ENCODE results near the gene NCAM1.

NCAM1 gene

GRCh38 chr11:112946866-112947265 lies 14.4 kb upstream of the NCAM1 start:
- H3K79me1 ChIP-seq (ENCODE audit: low read length): no peaks in the 10 kb centered on the region
- no peak overlapping the region for H2BK5ac ChIP-seq (ENCODE audit: low read length)
- no peak overlapping the region for H2BK15ac ChIP-seq (replicated peaks; ENCODE audit: low read depth)
- H3K4me2 ChIP-seq (ENCODE audit: low read length): no peak overlapping the region
- no peak overlapping the region for H3K56ac ChIP-seq (ENCODE audit: low read length)
- WGBS (ENCODE audit: extremely low coverage, insufficient coverage, low lambda C conversion rate): no CpG with 5 or more reads among the region's 3 CpGs
- H3K36me3 ChIP-seq (ENCODE audit: control insufficient read depth, insufficient read depth, low read length): no peaks in the 10 kb centered on the region
- H4K8ac ChIP-seq (ENCODE audit: low read depth, low read length): no peak overlapping the region
- H3K18ac ChIP-seq (ENCODE audit: low read length): no peak overlapping the region
- no peaks in the 10 kb centered on the region for H3K27me3 ChIP-seq (ENCODE audit: insufficient read depth, low read length, poor library complexity)
- no peak overlapping the region for H3K4ac ChIP-seq (ENCODE audit: low read depth, low read length)
- H3K4me1 ChIP-seq (ENCODE audit: control insufficient read depth, low read depth, low read length): no peaks in the 10 kb centered on the region
- H3K4me3 ChIP-seq (ENCODE audit: low read length): no peak overlapping the region
- H2AK5ac ChIP-seq (ENCODE audit: low read length): no peak overlapping the region
- no peak overlapping the region for H4K5ac ChIP-seq (ENCODE audit: low read length)
- no peak overlapping the region for H2BK120ac ChIP-seq (ENCODE audit: low read depth, low read length)
- no peaks in the 10 kb centered on the region for H3K79me2 ChIP-seq (ENCODE audit: control insufficient read depth, insufficient read depth, low read length)
- H3K23ac ChIP-seq (ENCODE audit: low read length): no peak overlapping the region
- DNase-seq: no peak
- H3K9ac ChIP-seq (ENCODE audit: low read length): no peak overlapping the region
- no peak overlapping the region for H3K27ac ChIP-seq (ENCODE audit: low read depth, low read length)

- WGBS (ENCODE audit: extremely low coverage, insufficient coverage, low lambda C conversion rate): no CpG with 5 or more reads among the region's 6 CpGs
- no peak overlapping the region for H2BK15ac ChIP-seq (replicated peaks; ENCODE audit: low read depth)
Observed at GRCh38 chr11:112949781-112950575, 11.2 kb upstream of the NCAM1 start.

GRCh38 chr11:112958670-112959069 lies 2.5 kb upstream of the NCAM1 start:
- H2AK5ac ChIP-seq (ENCODE audit: low read length): no peak overlapping the region
- no peaks in the 10 kb centered on the region for H3K79me2 ChIP-seq (ENCODE audit: control insufficient read depth, insufficient read depth, low read length)
- H2BK120ac ChIP-seq (ENCODE audit: low read depth, low read length): no peak overlapping the region
- H3K4me3 ChIP-seq (ENCODE audit: low read length): no peak overlapping the region
- peak; percentile 39 for DNase-seq
- no peak overlapping the region for H2BK5ac ChIP-seq (ENCODE audit: low read length)
- peaks cover 2% of the 10 kb centered on the region for H3K4me1 ChIP-seq (ENCODE audit: control insufficient read depth, low read depth, low read length)
- H2BK15ac ChIP-seq (replicated peaks; ENCODE audit: low read depth): no peak overlapping the region
- H3K4me2 ChIP-seq (ENCODE audit: low read length): no peak overlapping the region
- no peak overlapping the region for H4K8ac ChIP-seq (ENCODE audit: low read depth, low read length)
- peaks cover 6% of the 10 kb centered on the region for H3K27me3 ChIP-seq (ENCODE audit: insufficient read depth, low read length, poor library complexity)
- no peak overlapping the region for H3K18ac ChIP-seq (ENCODE audit: low read length)
- no peak overlapping the region for H3K9ac ChIP-seq (ENCODE audit: low read length)
- no peak overlapping the region for H3K27ac ChIP-seq (ENCODE audit: low read depth, low read length)
- no peak overlapping the region for H3K23ac ChIP-seq (ENCODE audit: low read length)
- no CpG with 5 or more reads among the region's 4 CpGs for WGBS (ENCODE audit: extremely low coverage, insufficient coverage, low lambda C conversion rate)
- H3K36me3 ChIP-seq (ENCODE audit: control insufficient read depth, insufficient read depth, low read length): no peaks in the 10 kb centered on the region
- no peak overlapping the region for H4K5ac ChIP-seq (ENCODE audit: low read length)
- no peaks in the 10 kb centered on the region for H3K79me1 ChIP-seq (ENCODE audit: low read length)
- H3K56ac ChIP-seq (ENCODE audit: low read length): no peak overlapping the region
- no peak overlapping the region for H3K4ac ChIP-seq (ENCODE audit: low read depth, low read length)

More at GRCh38 chr11:112949781-112950575, 11.2 kb upstream of the NCAM1 start:
- no peaks in the 10 kb centered on the region for H3K79me2 ChIP-seq (ENCODE audit: control insufficient read depth, insufficient read depth, low read length)
- no peak overlapping the region for H2BK5ac ChIP-seq (ENCODE audit: low read length)
- no peak overlapping the region for H3K4ac ChIP-seq (ENCODE audit: low read depth, low read length)
- H3K27me3 ChIP-seq (ENCODE audit: insufficient read depth, low read length, poor library complexity): no peaks in the 10 kb centered on the region
- H2AK5ac ChIP-seq (ENCODE audit: low read length): no peak overlapping the region
- H3K4me2 ChIP-seq (ENCODE audit: low read length): no peak overlapping the region
- H4K8ac ChIP-seq (ENCODE audit: low read depth, low read length): no peak overlapping the region
- H3K4me1 ChIP-seq (ENCODE audit: control insufficient read depth, low read depth, low read length): no peaks in the 10 kb centered on the region
- H3K79me1 ChIP-seq (ENCODE audit: low read length): no peaks in the 10 kb centered on the region
- DNase-seq: no peak
- no peak overlapping the region for H3K4me3 ChIP-seq (ENCODE audit: low read length)
- H3K36me3 ChIP-seq (ENCODE audit: control insufficient read depth, insufficient read depth, low read length): no peaks in the 10 kb centered on the region
- no peak overlapping the region for H3K9ac ChIP-seq (ENCODE audit: low read length)
- H4K5ac ChIP-seq (ENCODE audit: low read length): no peak overlapping the region
- no peak overlapping the region for H3K27ac ChIP-seq (ENCODE audit: low read depth, low read length)
- H3K18ac ChIP-seq (ENCODE audit: low read length): no peak overlapping the region
- no peak overlapping the region for H2BK120ac ChIP-seq (ENCODE audit: low read depth, low read length)
- H3K56ac ChIP-seq (ENCODE audit: low read length): no peak overlapping the region
- no peak overlapping the region for H3K23ac ChIP-seq (ENCODE audit: low read length)

- no CpG with 5 or more reads among the region's 82 CpGs for WGBS (ENCODE audit: extremely low coverage, insufficient coverage, low lambda C conversion rate)
- Histone ChIP-seq H2BK5ac (ENCODE audit: low read length) (no peak overlapping the region), H3K79me1 (ENCODE audit: low read length) (no peaks in the 10 kb centered on the region), H3K4ac (ENCODE audit: low read depth, low read length) (no peak overlapping the region), H3K4me3 (ENCODE audit: low read length) (peak overlapping the region; percentile 65), H3K4me1 (ENCODE audit: control insufficient read depth, low read depth, low read length) (peaks cover 2% of the 10 kb centered on the region), H3K9ac (ENCODE audit: low read length) (peak overlapping the region; percentile 60), H3K27ac (ENCODE audit: low read depth, low read length) (no peak overlapping the region), H3K27me3 (ENCODE audit: insufficient read depth, low read length, poor library complexity) (peaks cover 6% of the 10 kb centered on the region), H3K4me2 (ENCODE audit: low read length) (peak overlapping the region; percentile 98), H3K23ac (ENCODE audit: low read length) (no peak overlapping the region), H4K8ac (ENCODE audit: low read depth, low read length) (no peak overlapping the region), H3K18ac (ENCODE audit: low read length) (no peak overlapping the region), H3K36me3 (ENCODE audit: control insufficient read depth, insufficient read depth, low read length) (no peaks in the 10 kb centered on the region), H3K56ac (ENCODE audit: low read length) (peak overlapping the region; percentile 76), H2BK120ac (ENCODE audit: low read depth, low read length) (no peak overlapping the region), H2AK5ac (ENCODE audit: low read length) (no peak overlapping the region), H3K79me2 (ENCODE audit: control insufficient read depth, insufficient read depth, low read length) (no peaks in the 10 kb centered on the region), H4K5ac (ENCODE audit: low read length) (no peak overlapping the region), H2BK15ac (replicated peaks; ENCODE audit: low read depth) (no peak overlapping the region)
- peak; percentile 30 for DNase-seq
Observed at GRCh38 chr11:112961751-112962578, 745 bp downstream of the NCAM1 start.

- Histone ChIP-seq H3K56ac (ENCODE audit: low read length) (peak overlapping the region; percentile 61), H3K79me1 (ENCODE audit: low read length) (no peaks in the 10 kb centered on the region), H3K4me3 (ENCODE audit: low read length) (peak overlapping the region; percentile 65), H2BK120ac (ENCODE audit: low read depth, low read length) (no peak overlapping the region), H3K23ac (ENCODE audit: low read length) (no peak overlapping the region), H3K4me1 (ENCODE audit: control insufficient read depth, low read depth, low read length) (peaks cover 2% of the 10 kb centered on the region), H3K4ac (ENCODE audit: low read depth, low read length) (no peak overlapping the region), H4K8ac (ENCODE audit: low read depth, low read length) (no peak overlapping the region), H3K4me2 (ENCODE audit: low read length) (peak overlapping the region; percentile 98), H3K79me2 (ENCODE audit: control insufficient read depth, insufficient read depth, low read length) (no peaks in the 10 kb centered on the region), H2AK5ac (ENCODE audit: low read length) (no peak overlapping the region), H3K36me3 (ENCODE audit: control insufficient read depth, insufficient read depth, low read length) (no peaks in the 10 kb centered on the region), H4K5ac (ENCODE audit: low read length) (no peak overlapping the region), H3K9ac (ENCODE audit: low read length) (peak overlapping the region; percentile 55), H2BK15ac (replicated peaks; ENCODE audit: low read depth) (no peak overlapping the region), H3K27ac (ENCODE audit: low read depth, low read length) (no peak overlapping the region), H2BK5ac (ENCODE audit: low read length) (no peak overlapping the region), H3K27me3 (ENCODE audit: insufficient read depth, low read length, poor library complexity) (peaks cover 6% of the 10 kb centered on the region), H3K18ac (ENCODE audit: low read length) (no peak overlapping the region)
- no CpG with 5 or more reads among the region's 67 CpGs for WGBS (ENCODE audit: extremely low coverage, insufficient coverage, low lambda C conversion rate)
- peak; percentile 55 for DNase-seq
Observed at GRCh38 chr11:112962579-112963367, 1.6 kb downstream of the NCAM1 start.

All from mesendoderm (in vitro differentiated cells).